SK-MEL-5 (cell line): Measurements from ENCODE around the gene DDX59. TPM values are rescaled to one million over a fixed set of nuclear protein-coding genes. Genes with fewer than 3 reads are reported as not detected.

ENCODE experiments used
- DNase-seq: peaks from one replicate; pipeline ENCODE4 v3.0.0-alpha.2; 2016; ENCODE audit warnings: low read depth, low spot score
- in situ Hi-C: cut with HindIII; loops from 2 replicates; pipeline ENCODE4 v1.10.0; 2016; ENCODE audit warnings: low sequenced_read_pairs, high pct_unique_total_duplicates, low pct_unique_long_range_greater_than_20kb
- total RNA-seq: library from RNA; depleted of rRNA; stranded (reverse); fragments of >200 nt; shearing (Covaris generic); gene quantifications from 2 replicates; pipeline ENCODE4 v1.2.3, GENCODE V29; 2014

The DDX59 gene
- total RNA-seq, 1 experiment from 2014 or later: 36.7 TPM

DNA sequence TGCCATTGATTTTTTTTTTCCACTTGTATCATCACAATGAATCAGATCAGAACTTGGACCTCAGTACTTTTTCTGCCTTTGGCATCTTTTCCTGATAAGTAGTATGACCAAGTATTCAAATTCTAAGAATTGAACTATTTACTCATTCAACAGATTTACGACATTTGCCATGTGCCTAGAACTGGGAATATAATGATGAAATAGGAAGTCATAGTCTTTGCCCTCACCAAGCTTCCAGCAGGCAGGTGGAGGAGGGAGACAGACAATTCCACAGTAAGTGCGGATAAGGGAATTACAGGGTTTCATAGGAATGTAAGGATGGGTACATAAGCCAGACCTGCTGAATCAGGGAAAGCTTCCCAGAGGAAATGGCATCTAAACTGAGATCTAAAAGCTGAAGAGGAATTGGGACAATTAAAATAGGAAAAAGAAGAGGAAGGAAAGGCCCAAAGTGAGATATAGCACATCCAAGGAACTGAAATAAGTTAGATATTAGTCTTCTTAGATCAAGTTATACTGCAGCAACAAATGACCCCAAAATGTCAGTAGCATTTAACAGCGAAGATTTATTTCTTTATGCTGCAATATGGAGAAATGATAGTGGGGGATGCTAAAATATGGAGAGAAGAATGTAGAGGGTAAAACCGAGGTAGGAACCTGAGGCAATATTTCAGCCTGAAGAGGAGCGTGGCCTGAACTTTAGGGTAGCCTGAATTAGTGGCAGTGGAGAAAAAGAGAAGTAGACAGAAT is 5.3 kb upstream of the DDX59 start:
- no peak for DNase-seq
- in situ Hi-C loops: no loop called here

DNA sequence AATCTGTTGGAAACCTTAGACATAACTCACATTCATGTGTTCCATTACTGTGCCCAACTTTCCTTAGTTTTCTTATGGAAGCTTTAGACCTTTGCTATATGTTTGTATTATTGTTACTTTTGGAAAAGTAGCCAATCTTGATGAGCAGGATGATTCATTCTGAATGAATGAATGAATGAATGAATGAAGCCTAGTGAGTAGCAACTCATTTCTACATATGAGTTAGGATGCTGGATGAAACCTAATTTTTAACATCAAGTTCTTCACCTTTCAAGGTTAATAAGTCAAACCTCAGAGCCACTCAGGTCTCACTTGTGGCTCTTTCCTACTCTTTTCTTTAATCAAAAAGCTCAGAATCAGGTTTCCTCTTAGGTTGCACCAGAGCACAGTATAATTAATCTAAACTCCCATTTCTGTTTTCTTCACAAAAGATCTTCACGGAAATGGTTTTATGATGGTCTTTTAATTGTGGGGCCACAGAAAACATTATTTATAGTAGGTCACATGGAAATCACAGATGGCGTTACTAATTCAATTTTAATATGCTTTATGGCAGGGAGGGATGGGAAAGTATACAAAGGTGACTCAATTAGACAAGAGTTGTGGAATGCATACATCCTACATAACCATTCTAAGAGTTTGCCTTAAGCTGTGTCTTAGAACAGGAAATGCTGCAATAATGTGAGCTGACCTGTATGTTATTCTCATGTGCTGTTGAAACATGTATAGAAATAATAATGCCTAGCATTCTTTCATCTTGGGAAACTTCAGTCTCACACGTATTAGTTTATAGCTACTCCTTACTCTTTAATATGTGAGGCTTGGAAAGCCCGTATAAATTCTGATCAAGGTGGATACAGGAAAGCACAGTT is 4.5 kb upstream of the DDX59 start:
- DNase-seq: no peak
- in situ Hi-C loops: no loop called here

DNA sequence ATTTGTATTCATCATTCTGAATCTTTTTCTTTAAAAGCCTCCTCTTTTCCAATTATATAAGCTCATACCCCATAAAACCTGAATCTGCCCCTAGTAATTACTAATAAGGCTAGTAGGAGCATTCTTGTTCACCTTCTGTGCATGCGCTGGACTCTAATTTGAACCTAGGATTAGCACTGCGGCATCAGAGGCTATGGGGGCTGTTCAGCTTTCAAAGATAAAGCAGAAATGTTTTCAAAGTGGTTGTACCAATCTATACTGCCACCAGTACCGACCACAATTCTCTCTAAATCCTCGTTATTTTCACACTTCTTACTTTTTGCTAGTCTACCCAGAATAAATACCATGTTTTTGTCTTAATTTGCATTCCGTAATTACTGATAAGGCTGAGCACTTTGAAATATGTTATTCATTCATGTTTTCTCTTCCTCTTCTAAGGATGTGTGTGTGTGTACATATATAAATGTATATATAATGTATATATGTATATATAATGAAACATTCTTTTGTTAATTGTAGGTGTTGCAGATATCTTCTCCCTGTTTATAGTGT is 1.6 kb upstream of the DDX59 start:
- DNase-seq: no peak
- in situ Hi-C loops: no loop called here

DNA sequence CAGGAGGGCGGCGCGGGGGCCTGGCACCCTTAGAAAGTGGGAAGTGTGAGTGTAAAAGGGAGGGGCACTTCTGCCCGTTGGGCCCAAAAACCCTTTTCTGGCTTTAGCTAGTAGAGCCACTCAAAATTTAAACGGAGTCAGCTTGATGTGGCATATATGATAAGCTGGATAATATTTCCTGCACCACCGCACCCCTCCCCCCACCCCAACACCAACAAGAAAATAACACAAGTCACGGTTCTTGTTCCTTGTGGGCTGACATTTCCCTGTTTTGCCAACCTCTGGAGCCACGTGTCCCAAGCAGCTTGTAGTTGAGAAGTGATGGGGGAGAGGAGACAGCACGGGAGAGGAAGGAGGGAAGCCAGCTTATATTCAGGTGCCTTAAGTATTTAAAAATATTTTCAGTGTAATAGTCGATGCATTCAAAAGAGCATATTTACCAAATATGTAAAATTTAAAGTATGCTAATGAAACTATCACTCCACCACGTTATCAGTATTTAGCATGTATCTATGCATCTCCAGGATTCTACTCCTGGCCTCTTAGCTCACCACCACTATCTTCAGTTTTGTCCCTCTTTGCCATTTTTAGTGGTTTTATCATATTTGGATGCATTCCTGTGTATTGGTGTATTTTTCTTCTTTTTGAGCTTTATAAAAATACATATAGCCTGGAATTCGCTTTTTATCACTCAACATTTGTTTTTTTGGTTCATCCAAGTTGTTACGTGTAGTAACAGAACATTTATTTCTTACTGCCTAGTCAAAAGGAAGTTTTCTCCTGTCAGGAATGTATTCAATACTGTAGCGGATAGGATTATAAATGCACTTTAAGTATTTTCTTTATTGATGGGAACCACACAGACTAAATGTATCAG is 773 bp upstream of the DDX59 start:
- DNase-seq: peak; percentile 84
- in situ Hi-C loops: no loop called here

DNA sequence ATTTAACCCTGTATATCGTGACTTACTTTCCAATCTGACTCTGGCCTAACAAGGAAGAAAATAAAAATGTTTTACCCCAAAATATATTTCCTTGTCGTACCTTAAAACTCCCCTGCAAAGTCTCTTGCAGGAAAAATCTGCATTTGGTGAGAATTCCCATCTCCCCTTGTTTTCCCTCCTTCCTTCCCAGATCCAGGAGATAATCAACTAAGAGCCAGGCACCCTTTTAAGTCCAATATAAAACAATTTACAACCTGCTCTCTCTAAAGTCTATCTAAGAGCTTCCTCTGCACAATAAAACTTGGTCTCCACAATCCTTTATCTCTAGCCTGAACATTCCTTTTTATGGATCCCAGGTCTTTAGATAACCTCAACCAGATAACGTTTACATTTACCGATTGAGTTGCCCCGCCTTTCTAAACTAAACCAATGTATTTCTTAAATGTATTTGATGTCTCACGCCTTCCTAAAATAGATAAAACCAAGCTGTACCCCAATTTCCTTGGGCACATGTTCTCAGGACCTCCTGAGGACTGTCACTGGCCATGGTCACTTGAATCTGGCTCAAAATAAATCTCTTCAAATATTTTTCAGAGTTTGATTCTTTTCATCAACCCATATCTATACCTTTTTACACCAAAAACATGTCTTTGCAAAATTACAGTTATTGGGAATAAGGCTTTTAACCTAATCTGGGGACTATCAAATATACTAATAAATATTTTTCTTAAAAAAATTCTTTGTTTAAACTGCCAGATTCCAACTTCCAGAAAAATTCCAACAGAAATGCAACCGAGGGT is 993 bp downstream of the DDX59 start:
- DNase-seq: no peak
- in situ Hi-C loops: no loop called here

DNA sequence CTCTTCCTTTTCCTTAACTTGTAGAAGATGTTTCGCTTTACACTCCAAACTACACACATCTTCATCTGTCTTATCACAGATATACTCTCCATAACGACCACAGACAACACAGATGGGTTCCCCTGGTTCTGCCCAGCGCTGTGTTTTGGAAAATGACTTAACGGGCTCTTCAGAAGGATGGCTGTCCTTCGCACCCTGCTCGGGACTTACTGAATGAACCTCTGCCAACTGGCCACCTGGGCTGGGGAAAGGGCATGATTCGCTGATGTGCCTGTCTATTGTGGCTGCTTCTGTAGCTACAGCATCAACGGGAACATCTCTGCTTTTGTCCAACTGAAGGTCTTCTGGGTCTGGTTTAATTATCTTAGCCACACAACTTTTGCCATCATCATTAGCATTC is 3.4 kb downstream of the DDX59 start:
- DNase-seq: no peak
- in situ Hi-C loops: no loop called here

DNA sequence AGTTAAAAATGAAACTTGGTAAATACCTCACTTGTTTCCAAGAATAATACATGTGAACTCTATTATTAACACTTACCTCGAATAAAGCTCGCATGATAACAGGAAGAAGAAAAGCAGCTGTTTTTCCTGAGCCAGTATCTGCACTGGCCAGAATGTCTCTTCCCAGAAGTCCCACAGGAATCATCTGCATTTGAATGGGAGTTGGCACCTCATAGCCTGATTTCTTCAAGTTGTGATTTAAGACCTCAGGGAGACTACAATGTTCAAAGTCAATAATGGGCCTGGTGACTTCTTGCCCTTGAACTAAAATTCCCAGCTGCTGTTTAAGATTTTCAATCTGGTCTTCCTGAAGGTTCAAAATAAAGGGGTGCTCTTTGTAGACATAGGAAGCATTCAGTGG is 3.8 kb downstream of the DDX59 start:
- in situ Hi-C loops: no loop called here

DNA sequence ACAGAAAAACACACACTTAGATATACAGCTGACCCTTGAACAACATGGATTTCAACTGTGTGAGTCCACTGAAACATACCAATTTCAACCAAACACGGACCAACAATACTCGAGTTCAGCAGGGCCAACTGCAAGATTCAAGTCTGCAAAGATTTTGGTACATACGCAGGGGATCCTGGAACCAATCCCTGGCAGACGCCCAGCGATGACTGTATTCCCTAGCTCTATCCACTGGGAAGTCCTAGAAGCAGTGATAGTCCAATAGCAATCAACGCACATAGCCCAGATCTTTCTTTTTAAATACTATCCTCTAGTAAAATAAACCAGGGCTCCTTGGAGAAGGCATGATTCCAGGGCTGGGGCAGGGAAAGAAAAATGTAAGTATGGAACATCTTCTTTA is 9.0 kb downstream of the DDX59 start:
- no peak for DNase-seq
- in situ Hi-C loops: no loop called here

More for the DNA sequence above, 3.8 kb downstream of the DDX59 start:
- DNase-seq: no peak

DNA sequence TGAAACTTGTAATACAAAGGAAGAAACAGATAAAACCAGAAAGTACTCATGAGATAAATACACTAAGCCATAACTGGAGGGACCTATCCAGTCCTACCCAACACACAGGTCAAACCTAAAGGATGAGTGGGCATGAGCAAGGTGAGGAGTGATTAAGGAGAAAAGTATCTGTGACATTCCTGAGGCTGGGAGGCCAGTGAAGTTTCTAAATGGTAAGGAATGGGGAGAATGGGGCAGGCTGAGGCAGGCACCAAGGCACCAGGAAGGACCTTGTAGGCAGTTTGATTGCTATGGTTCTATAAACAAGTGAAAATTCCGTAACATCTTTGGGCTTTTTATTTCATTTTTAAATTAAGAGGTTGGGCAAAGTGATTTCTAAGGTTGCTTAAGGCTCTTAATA is 10.4 kb downstream of the DDX59 start:
- in situ Hi-C loops: no loop called here

DNA sequence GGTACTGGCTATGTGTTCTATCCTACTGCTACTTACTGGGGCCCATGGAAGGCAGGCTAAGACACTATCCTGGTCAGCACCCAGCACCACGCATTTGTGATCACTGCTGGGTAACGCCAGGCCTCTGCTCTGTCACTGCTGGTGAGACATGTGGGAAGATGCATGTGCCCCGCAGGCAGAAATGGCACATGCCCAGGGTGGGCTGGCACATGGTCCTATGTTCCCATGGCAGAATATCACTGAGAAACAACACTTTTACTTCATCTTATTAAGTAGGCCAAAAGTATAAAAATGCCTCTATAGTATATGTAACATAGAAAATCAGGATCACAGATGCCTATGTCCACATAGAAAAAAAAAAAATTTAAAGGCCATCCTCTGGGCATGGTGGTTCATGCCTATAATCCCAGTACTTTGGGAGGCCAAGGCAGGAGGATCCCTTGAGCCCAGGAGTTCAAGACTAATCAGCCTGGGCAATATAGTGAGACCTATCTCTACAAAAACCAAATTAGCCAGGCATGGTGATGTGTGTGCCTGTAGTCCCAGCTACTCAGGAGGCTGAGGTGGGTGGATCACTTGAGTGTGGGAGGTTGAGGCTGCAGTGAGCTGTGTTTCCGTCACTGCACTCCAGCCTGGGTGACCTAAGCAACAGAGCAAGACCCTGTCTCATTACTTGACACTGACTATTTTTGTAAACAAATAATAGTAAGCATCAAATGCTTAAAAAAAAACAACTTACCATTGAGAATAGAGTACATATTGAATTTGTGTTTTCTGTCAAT is 11.5 kb downstream of the DDX59 start:
- in situ Hi-C loops: no loop called here
- DNase-seq: no peak

More for the DNA sequence above, 10.4 kb downstream of the DDX59 start:
- no peak for DNase-seq

DNA sequence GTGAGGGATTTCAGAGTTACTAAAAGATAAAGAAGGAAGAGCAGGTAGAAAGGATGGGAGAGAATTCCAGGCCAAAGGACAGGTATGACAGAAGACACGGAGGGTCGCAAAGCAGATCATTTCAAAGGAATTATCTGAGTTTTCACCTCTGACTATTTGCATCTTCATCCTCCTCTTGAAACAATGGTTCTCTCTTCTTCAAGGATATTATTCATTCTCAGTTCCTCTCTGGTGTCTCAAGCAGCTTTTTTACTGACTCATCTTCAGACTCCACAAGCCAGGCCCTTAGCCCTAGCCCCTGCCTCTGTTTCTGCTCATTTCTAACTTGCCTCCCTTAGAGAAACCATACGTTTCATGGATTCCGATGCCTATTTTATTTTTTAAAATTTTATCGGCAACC is 15.0 kb downstream of the DDX59 start:
- DNase-seq: no peak
- in situ Hi-C loops: no loop called here

DNA sequence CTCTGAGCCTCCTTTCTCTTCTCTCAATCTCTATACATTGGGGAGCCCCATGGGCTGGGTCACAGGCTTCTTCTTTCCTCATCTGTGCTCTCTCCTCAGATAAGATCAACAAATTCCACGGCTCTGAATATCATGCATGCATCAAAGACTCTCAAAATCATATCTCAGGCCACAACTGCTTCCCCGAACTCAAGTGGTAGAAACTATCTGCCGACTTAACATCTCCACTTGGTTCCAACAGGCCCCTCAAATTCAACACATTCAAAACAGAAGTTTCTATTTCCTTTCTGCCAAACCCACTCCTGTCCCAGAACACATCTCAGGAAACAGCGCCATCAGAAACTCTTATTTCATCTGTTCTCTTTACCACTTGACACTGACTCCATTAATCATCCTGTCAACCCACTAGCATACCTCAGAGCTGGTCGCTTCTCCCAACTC is 16.7 kb downstream of the DDX59 start:
- in situ Hi-C loops: no loop called here

DNA sequence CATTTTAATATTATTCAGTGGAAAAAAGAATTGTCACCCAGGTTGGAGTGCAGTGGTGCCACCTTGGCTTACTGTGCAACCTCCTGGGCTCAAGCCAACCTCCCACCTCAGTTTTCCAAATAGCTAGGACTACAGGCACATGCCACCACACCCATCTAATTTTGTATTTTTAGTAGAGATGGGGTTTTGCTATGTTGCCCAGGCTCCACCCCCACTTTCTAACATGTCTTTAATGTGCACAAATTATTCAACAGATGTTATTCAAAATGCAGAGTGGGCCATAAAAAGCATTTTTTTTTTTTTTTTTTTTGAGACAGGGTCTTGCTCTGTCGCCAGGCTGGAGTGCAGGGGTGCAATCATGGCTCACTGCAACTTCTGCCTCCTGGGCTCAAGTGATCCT is 17.3 kb downstream of the DDX59 start:
- DNase-seq: no peak
- in situ Hi-C loops: no loop called here

More for the DNA sequence above, 16.7 kb downstream of the DDX59 start:
- DNase-seq: no peak

DNA sequence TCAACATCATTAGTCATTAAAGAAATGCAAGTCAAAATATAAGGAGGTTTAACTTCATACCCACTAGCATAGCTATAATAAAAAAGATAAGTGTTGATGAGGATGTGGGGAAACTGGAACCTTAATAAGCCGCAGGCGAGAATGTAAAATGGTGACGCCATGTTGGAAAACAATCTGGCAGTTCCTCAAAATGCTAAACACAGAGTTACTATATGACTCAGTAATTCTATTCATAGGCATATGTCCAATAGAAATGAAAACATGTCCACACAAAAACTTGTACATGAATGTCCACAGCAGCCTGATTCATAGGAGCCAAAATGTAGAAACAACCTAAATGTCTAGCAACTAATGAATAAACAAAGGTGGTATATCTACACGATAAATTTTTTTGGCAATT is 23.2 kb downstream of the DDX59 start:
- DNase-seq: no peak
- in situ Hi-C loops: no loop called here

DNA sequence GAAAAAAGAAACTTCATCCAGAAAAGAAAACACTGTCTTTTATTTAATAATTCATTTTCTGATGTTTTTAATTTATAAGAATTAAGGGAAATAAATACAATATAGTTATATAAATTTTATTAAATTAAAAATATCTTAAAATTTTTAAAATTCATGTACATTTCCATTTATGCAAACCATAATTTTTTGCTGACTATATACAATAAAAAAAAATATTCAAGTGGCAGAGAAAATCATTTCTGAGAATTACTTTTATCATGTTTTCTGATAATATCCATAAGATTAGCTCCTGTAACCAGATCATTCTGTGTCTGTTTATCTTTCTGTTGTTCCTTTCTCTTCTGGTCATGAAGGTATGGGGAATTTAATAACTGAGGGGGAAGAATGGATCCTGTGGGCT is 25.7 kb downstream of the DDX59 start:
- no peak for DNase-seq
- in situ Hi-C loops: no loop called here

DNA sequence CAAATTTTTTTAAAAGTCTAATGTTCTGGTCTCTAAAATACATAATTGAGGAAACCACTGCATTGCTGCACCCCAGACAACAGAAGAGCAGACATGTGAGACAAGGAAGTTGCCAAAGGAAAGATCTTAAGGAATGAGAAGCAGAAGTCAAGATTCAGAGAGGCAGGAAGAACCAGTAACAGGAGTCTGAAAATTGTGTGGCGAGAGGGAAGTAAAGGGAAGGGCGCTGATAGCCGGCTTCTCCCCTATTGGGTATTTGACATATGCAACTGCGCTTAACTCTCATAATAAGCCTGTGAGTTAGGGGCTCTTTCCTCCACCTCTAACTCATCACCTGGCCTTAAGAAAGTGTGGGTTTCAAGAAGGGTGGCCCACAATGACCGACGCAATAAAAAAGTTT is 27.2 kb downstream of the DDX59 start:
- in situ Hi-C loops: no loop called here
- DNase-seq: no peak
